Endothelial cell (in vitro differentiated cells): ENCODE results near the gene AFAP1L2. TPM values are rescaled to one million over a fixed set of nuclear protein-coding genes. Genes with fewer than 3 reads are reported as not detected.
"Not testable (repeated sequence)": the region's sequence is repeated elsewhere in the genome, so short reads cannot be mapped to it uniquely, and the experiment has no call there.

Source experiments
- DNase-seq: peaks from one replicate; pipeline ENCODE4 v3.0.0; 2021; ENCODE audit warnings: low spot score
- H3K27ac Mint-ChIP-seq: one replicate; pipeline ENCODE4 v1.8.0; 2021; ENCODE audit warnings: mixed read lengths, inconsistent platforms; ENCODE audit not compliant: unreplicated experiment
- H3K27me3 Mint-ChIP-seq: one replicate; pipeline ENCODE4 v1.8.0; 2021; ENCODE audit warnings: mild to moderate bottlenecking, moderate library complexity, mixed read lengths, inconsistent platforms; ENCODE audit not compliant: unreplicated experiment
- H3K36me3 Mint-ChIP-seq: one replicate; pipeline ENCODE4 v1.8.0; 2021; ENCODE audit warnings: mild to moderate bottlenecking, low read depth, mixed read lengths, inconsistent platforms; ENCODE audit not compliant: unreplicated experiment
- H3K4me1 Mint-ChIP-seq: one replicate; pipeline ENCODE4 v1.8.0; 2021; ENCODE audit warnings: mild to moderate bottlenecking, mixed read lengths, inconsistent platforms; ENCODE audit not compliant: unreplicated experiment
- H3K4me3 Mint-ChIP-seq: one replicate; pipeline ENCODE4 v1.8.0; 2021; ENCODE audit warnings: mild to moderate bottlenecking, mixed read lengths, inconsistent platforms; ENCODE audit not compliant: unreplicated experiment
- H3K9me3 Mint-ChIP-seq: one replicate; pipeline ENCODE4 v1.8.0; 2021; ENCODE audit warnings: mixed read lengths, inconsistent platforms; ENCODE audit not compliant: unreplicated experiment
- CTCF ChIP-seq: fragments of 200-600 bp; sonication (generic); IDR thresholded peaks from one replicate; pipeline ENCODE4 v1.5.0; 2021; ENCODE audit warnings: antibody characterized with exemption; ENCODE audit not compliant: unreplicated experiment
- total RNA-seq: library from RNA; stranded (reverse); fragmentation: NEBNext Ultra II Directional; extraction: Animal tissue kit (Norgen Biotek cat#: 25700); gene quantifications from one replicate; pipeline ENCODE4 v1.2.1, GENCODE V29; 2021; ENCODE audit not compliant: unreplicated experiment

AFAP1L2 gene
- total RNA-seq, 1 donor from 2014 or later, result 0.77 TPM

GRCh38 chr10:114334301-114334700 is 70.0 kb downstream of the AFAP1L2 start:
- no peaks in the 10 kb centered on the region for H3K9me3 Mint-ChIP-seq
- peaks cover 7% of the 10 kb centered on the region for H3K4me1 Mint-ChIP-seq
- TF ChIP-seq CTCF, result no peak
- H3K36me3 Mint-ChIP-seq, result no peaks in the 10 kb centered on the region
- no peak for DNase-seq
- H3K27ac Mint-ChIP-seq, result no peak overlapping the region
- H3K27me3 Mint-ChIP-seq, result no peaks in the 10 kb centered on the region
- no peak overlapping the region for H3K4me3 Mint-ChIP-seq

- DNase-seq, H3K4me3 Mint-ChIP-seq, H3K9me3 Mint-ChIP-seq, H3K4me1 Mint-ChIP-seq, H3K27ac Mint-ChIP-seq, H3K27me3 Mint-ChIP-seq, H3K36me3 Mint-ChIP-seq: not testable (repeated sequence)
Measured at GRCh38 chr10:114333441-114333840, 70.9 kb downstream of the AFAP1L2 start.

- no peaks in the 10 kb centered on the region for H3K36me3 Mint-ChIP-seq
- TF ChIP-seq CTCF, result no peak
- H3K27me3 Mint-ChIP-seq, result no peaks in the 10 kb centered on the region
- H3K4me3 Mint-ChIP-seq, result no peak overlapping the region
- H3K9me3 Mint-ChIP-seq, result no peaks in the 10 kb centered on the region
- H3K27ac Mint-ChIP-seq, result no peak overlapping the region
- no peak for DNase-seq
- peaks cover 7% of the 10 kb centered on the region for H3K4me1 Mint-ChIP-seq
Measured at GRCh38 chr10:114332301-114333192, 71.8 kb downstream of the AFAP1L2 start.

- DNase-seq, result no peak
- TF ChIP-seq CTCF, result no peak
- Mint-ChIP-seq H3K4me1 (peaks cover 7% of the 10 kb centered on the region), H3K36me3 (no peaks in the 10 kb centered on the region), H3K27ac (no peak overlapping the region), H3K4me3 (no peak overlapping the region), H3K9me3 (no peaks in the 10 kb centered on the region), H3K27me3 (no peaks in the 10 kb centered on the region)
Measured at GRCh38 chr10:114329634-114330365, 74.5 kb downstream of the AFAP1L2 start.

GRCh38 chr10:114328874-114329273 is 75.4 kb downstream of the AFAP1L2 start:
- peaks cover 7% of the 10 kb centered on the region for H3K4me1 Mint-ChIP-seq

More at GRCh38 chr10:114328874-114329273, 75.4 kb downstream of the AFAP1L2 start:
- Mint-ChIP-seq H3K36me3 (no peaks in the 10 kb centered on the region), H3K27me3 (no peaks in the 10 kb centered on the region), H3K4me3 (no peak overlapping the region), H3K9me3 (no peaks in the 10 kb centered on the region), H3K27ac (no peak overlapping the region)
- DNase-seq, result no peak
- TF ChIP-seq CTCF, result no peak
